Mucosa of descending colon (tissue), 3 donors: Measurements from ENCODE around the gene WDFY4. TPM values are rescaled to one million over a fixed set of nuclear protein-coding genes. Genes with fewer than 3 reads are reported as not detected.

Source experiments
- ATAC-seq: fragments of 200-7000 bp; cut with Tn5 transposase; one replicate; pipeline ENCODE4 v1.9.1; 2020; ENCODE audit warnings: mild to moderate bottlenecking, moderate library complexity
- DNase-seq, 3 donors: peaks; one replicate each; pipeline ENCODE4 v3.0.0-alpha.2; 2020
- H3K36me3 ChIP-seq: fragments of 200-600 bp; one replicate; pipeline ENCODE4 v1.8.0; 2021; ENCODE audit warnings: low read depth, mild to moderate bottlenecking
- H3K4me1 ChIP-seq: fragments of 200-600 bp; one replicate; pipeline ENCODE4 v1.8.0; 2021; ENCODE audit warnings: low read depth, mild to moderate bottlenecking
- H3K4me3 ChIP-seq: fragments of 200-600 bp; one replicate; pipeline ENCODE4 v1.8.0; 2021; ENCODE audit warnings: mild to moderate bottlenecking
- H3K9me3 ChIP-seq: fragments of 200-600 bp; one replicate; pipeline ENCODE4 v1.8.0; 2021; ENCODE audit warnings: mild to moderate bottlenecking
- CTCF ChIP-seq: fragments of 200-600 bp; IDR thresholded peaks from one replicate; pipeline ENCODE4 v1.8.0; 2022; ENCODE audit warnings: antibody characterized with exemption, mild to moderate bottlenecking
- intact Hi-C, 2 donors: fragments of 100-400 bp; cut with DNase I in 1 of 2; cut with micrococcal nuclease in 1 of 2; formaldehyde crosslinking; loops; one replicate each; pipeline versions ENCODE4 v1.11.0 to v1.11.1; 2022; cut with DNase I, micrococcal nuclease
- total RNA-seq, 3 donors: library from RNA; stranded (reverse); fragmentation: NEBNext Ultra II Directional in 2 of 3; extraction: Animal tissue kit (Norgen Biotek cat#: 25700) in 2 of 3; gene quantifications; one replicate each; pipeline versions ENCODE4 v1.2.1 to v1.2.4, GENCODE V29; 2021 to 2023
- donor health status: DM: no; HTN: no; CAD: no; lungs with moderate emphysema.
- donor health status: DM: no; HTN: no; CAD: no.
- donor health status: DM: no; HTN: yes; CAD: no.

Gene WDFY4
- total RNA-seq, 3 donors from 2014 or later: 2.1 to 3.3 (median 2.2) TPM

GRCh38 chr10:48667960-48668590 is 16.6 kb upstream of the WDFY4 start:
- ATAC-seq (peak; percentile 59), DNase-seq (no peak)
- intact Hi-C loops: loop anchor here in 1 of 2 donors (10.0 kb wide), 1 partner anchor 307 kb away; no protein-coding TSS in a partner anchor
- TF ChIP-seq CTCF: no peak
- Histone ChIP-seq H3K4me3 (no peak overlapping the region), H3K36me3 (no peaks in the 10 kb centered on the region), H3K4me1 (no peaks in the 10 kb centered on the region), H3K9me3 (no peaks in the 10 kb centered on the region)

- intact Hi-C loops: no loop called here
- no peak for TF ChIP-seq CTCF
- ATAC-seq (peak; percentile 85), DNase-seq (peak in 2 of 3 donors; percentile 31 to 81)
- Histone ChIP-seq H3K9me3 (no peaks in the 10 kb centered on the region), H3K4me3 (no peak overlapping the region), H3K36me3 (no peaks in the 10 kb centered on the region), H3K4me1 (no peaks in the 10 kb centered on the region)
These were observed 13.4 kb upstream of the WDFY4 start for GRCh38 chr10:48670978-48671913.

DNA sequence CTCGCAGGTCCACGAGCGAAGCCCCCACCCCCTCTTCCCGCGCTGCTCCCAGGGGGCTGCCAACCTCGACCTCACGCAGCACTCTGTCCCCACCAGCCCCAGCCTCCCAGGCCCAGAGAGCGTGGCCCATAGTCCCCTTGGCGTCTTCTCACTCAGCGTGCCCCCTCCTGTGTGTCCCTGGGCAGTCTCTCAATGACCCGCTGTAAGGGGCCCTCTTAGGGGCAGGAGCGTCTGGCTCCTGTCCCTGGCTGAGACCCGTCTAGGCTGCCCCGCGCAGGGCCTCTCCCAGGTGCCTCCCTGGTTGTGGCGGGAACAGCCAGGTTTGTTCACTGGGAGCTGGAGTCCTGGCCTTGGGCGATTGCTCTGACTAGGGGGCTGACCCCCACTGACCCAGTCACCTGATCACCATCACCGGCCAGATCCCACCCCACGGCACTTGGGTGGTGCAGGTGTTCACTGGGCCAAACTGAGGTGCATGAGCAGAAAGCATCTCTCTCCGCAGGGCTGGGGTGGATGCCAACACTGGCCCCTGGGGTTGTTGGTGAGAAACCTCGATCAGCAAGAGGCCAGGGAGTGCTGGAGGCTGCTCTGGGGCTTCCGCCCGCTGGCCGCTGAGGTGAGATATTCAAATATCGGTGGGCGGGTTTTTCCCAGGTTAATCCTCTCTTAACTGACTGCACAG is 12.6 kb upstream of the WDFY4 start:
- Histone ChIP-seq H3K4me1 (no peaks in the 10 kb centered on the region), H3K36me3 (no peaks in the 10 kb centered on the region), H3K9me3 (no peaks in the 10 kb centered on the region), H3K4me3 (no peak overlapping the region)
- no peak for TF ChIP-seq CTCF
- peak in 1 of 3 donors; percentile 71 for DNase-seq
- intact Hi-C loops: no loop called here
- ATAC-seq: peak; percentile 70

DNA sequence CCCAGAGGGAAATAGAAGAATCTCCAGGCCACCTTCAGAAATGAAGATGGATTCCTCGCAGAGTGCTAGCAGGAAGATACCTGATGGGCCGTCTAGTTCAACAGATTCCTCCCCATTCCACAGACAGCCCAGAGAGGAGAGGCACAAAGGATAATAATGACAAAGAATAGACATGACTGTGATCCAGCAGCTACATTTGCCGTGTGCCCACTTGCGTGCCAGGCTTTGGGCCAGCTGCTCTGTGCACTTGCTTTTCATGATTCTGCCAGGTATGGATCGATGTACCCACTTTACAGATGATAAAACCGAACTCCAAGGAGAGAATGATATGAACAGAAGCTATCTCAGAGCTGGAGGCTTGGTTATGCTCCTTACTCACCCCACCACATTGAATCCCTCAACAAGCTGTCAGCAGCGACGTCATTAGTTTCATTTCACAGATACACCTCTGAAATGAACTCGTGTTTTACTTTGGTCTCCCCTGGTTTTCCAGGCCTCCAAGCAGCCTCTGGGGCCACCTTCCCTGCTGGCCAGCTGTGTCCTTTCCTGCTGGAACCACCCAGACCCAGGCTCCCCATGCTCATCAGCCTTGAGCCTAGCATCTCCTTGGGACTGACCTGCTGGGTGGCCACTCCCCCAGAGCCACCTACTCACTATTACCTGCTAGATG is 11.9 kb upstream of the WDFY4 start:
- Histone ChIP-seq H3K4me1 (no peaks in the 10 kb centered on the region), H3K4me3 (no peak overlapping the region), H3K36me3 (no peaks in the 10 kb centered on the region), H3K9me3 (peaks cover 4% of the 10 kb centered on the region)
- DNase-seq (no peak), ATAC-seq (no peak)
- TF ChIP-seq CTCF: no peak
- intact Hi-C loops: no loop called here

GRCh38 chr10:48677625-48678024 is 7.0 kb upstream of the WDFY4 start:
- TF ChIP-seq CTCF: no peak
- intact Hi-C loops: no loop called here
- DNase-seq (no peak), ATAC-seq (no peak)
- Histone ChIP-seq H3K36me3 (no peaks in the 10 kb centered on the region), H3K4me3 (no peak overlapping the region), H3K4me1 (no peaks in the 10 kb centered on the region), H3K9me3 (peaks cover 5% of the 10 kb centered on the region)
